ENCODE data around the gene FAM50A.

The FAM50A gene

GRCh38 chrX:154462396-154462795 lies 18.5 kb downstream of the FAM50A start:
- no peak overlapping the region for H3K4me3 ChIP-seq (ENCODE audit: severe bottlenecking)
- H3K27ac ChIP-seq (ENCODE audit: poor library complexity, severe bottlenecking): no peak overlapping the region
- H3K27me3 ChIP-seq (ENCODE audit: insufficient read depth, poor library complexity, severe bottlenecking): no peaks in the 10 kb centered on the region
- no peaks in the 10 kb centered on the region for H3K4me1 ChIP-seq (ENCODE audit: insufficient read depth, poor library complexity, severe bottlenecking)
- no peaks in the 10 kb centered on the region for H3K9me3 ChIP-seq (ENCODE audit: severe bottlenecking)
- TF ChIP-seq CTCF (IDR thresholded peaks at IDR 0.05; ENCODE audit: poor library complexity, severe bottlenecking): no peak
- no peak for ATAC-seq (ENCODE audit: low read depth)
- H3K36me3 ChIP-seq (ENCODE audit: low read depth): peaks cover 10% of the 10 kb centered on the region
- DNase-seq (ENCODE audit: low spot score): no peak

GRCh38 chrX:154463611-154464220 lies 19.8 kb downstream of the FAM50A start:
- no peak for TF ChIP-seq CTCF (IDR thresholded peaks at IDR 0.05; ENCODE audit: poor library complexity, severe bottlenecking)
- ATAC-seq (ENCODE audit: low read depth) (no peak), DNase-seq (ENCODE audit: low spot score) (no peak)
- Histone ChIP-seq H3K4me1 (ENCODE audit: insufficient read depth, poor library complexity, severe bottlenecking) (no peaks in the 10 kb centered on the region), H3K4me3 (ENCODE audit: severe bottlenecking) (no peak overlapping the region), H3K9me3 (ENCODE audit: severe bottlenecking) (no peaks in the 10 kb centered on the region), H3K27me3 (ENCODE audit: insufficient read depth, poor library complexity, severe bottlenecking) (no peaks in the 10 kb centered on the region), H3K27ac (ENCODE audit: poor library complexity, severe bottlenecking) (no peak overlapping the region), H3K36me3 (ENCODE audit: low read depth) (peaks cover 10% of the 10 kb centered on the region)

GRCh38 chrX:154464806-154465365 lies 20.9 kb downstream of the FAM50A start:
- Histone ChIP-seq H3K4me1 (ENCODE audit: insufficient read depth, poor library complexity, severe bottlenecking) (no peaks in the 10 kb centered on the region), H3K27ac (ENCODE audit: poor library complexity, severe bottlenecking) (no peak overlapping the region), H3K36me3 (ENCODE audit: low read depth) (peaks cover 10% of the 10 kb centered on the region), H3K27me3 (ENCODE audit: insufficient read depth, poor library complexity, severe bottlenecking) (no peaks in the 10 kb centered on the region), H3K4me3 (ENCODE audit: severe bottlenecking) (no peak overlapping the region), H3K9me3 (ENCODE audit: severe bottlenecking) (no peaks in the 10 kb centered on the region)
- DNase-seq (ENCODE audit: low spot score) (no peak), ATAC-seq (ENCODE audit: low read depth) (no peak)
- no peak for TF ChIP-seq CTCF (IDR thresholded peaks at IDR 0.05; ENCODE audit: poor library complexity, severe bottlenecking)

- no peaks in the 10 kb centered on the region for H3K27me3 ChIP-seq (ENCODE audit: insufficient read depth, poor library complexity, severe bottlenecking)
- H3K36me3 ChIP-seq (ENCODE audit: low read depth): peaks cover 10% of the 10 kb centered on the region
- H3K27ac ChIP-seq (ENCODE audit: poor library complexity, severe bottlenecking): no peak overlapping the region
- no peaks in the 10 kb centered on the region for H3K9me3 ChIP-seq (ENCODE audit: severe bottlenecking)
- H3K4me1 ChIP-seq (ENCODE audit: insufficient read depth, poor library complexity, severe bottlenecking): no peaks in the 10 kb centered on the region
- DNase-seq (ENCODE audit: low spot score) (no peak), ATAC-seq (ENCODE audit: low read depth) (no peak)
- no peak overlapping the region for H3K4me3 ChIP-seq (ENCODE audit: severe bottlenecking)
- no peak for TF ChIP-seq CTCF (IDR thresholded peaks at IDR 0.05; ENCODE audit: poor library complexity, severe bottlenecking)
Measured at GRCh38 chrX:154465601-154466000, 21.7 kb downstream of the FAM50A start.

- TF ChIP-seq CTCF (IDR thresholded peaks at IDR 0.05; ENCODE audit: poor library complexity, severe bottlenecking): no peak
- DNase-seq (ENCODE audit: low spot score): no peak
- Histone ChIP-seq H3K27me3 (ENCODE audit: insufficient read depth, poor library complexity, severe bottlenecking) (no peaks in the 10 kb centered on the region), H3K36me3 (ENCODE audit: low read depth) (peaks cover 10% of the 10 kb centered on the region), H3K4me3 (ENCODE audit: severe bottlenecking) (no peak overlapping the region), H3K4me1 (ENCODE audit: insufficient read depth, poor library complexity, severe bottlenecking) (no peaks in the 10 kb centered on the region), H3K27ac (ENCODE audit: poor library complexity, severe bottlenecking) (no peak overlapping the region), H3K9me3 (ENCODE audit: severe bottlenecking) (no peaks in the 10 kb centered on the region)
- no peak for ATAC-seq (ENCODE audit: low read depth)
Measured at GRCh38 chrX:154466036-154466435, 22.1 kb downstream of the FAM50A start.

Measured in RWPE2 (cell line).